Stimulated activated CD4-positive, alpha-beta T cell treated with anti-CD3 and anti-CD28 coated beads, Interleukin-4, amount 100 ng/mL, for 1 hour (primary cell): ENCODE results near the gene FOSL2.

Source experiments
- DNase-seq: peaks from one replicate; pipeline ENCODE4 v3.0.0-alpha.2; 2020

The FOSL2 gene

GRCh38 chr2:28397043-28397381, 4.4 kb downstream of the FOSL2 start:
- no peak for DNase-seq

DNA sequence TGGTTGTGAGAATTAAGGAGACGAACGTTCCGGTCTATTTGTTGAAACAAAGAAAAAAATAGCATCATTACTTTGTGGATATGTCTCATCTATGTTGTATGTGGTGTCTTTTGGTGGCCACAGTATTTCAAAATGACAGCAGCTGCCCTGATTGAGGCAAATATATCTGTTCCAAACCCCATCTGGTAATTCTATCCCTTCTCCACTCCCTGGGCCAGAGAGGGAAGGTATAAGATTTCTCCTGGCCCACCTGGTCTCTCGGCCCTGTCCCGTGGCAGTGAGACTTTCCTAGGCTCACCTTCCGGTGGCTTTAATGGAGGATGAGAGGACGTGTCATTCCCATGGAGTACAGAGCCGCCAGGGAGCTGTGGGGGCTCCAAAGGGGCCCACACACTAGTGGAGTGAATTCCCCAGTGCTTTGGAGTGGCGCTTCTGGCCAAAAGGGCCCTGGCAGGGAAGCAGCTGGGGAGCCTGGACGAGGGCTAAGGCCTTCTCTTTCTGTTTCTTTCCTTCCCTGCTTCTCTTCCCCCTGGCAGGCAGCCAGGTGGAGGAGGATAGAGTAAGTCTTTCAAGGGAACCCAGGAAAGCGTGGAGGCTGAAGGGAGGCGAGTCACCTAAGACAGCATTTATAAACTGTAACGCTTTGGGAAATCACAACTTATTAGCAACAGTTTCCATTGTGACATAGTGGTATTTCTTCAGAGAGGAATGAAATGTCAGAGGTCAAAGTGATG, 5.6 kb downstream of the FOSL2 start:
- DNase-seq: no peak

DNA sequence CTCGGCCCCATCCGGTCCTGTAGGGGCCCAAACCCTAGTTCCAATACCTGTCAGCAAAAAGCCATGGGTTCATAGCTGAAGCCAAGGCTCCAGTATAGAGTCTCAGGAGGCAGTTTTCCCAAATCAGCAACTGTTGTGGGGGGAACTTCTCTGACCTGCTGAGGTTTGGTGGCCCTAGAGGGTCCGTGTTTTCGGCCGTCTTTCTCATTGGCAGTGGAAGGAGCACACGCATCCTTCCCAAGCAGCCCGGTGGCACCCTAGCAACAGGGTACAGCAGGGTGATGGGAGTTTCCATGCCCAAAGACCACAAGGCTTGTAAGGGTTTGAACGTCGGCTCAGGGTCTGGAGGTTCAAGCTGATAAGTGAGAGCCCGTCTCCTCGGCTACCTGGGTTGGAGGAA, 6.6 kb downstream of the FOSL2 start:
- DNase-seq: no peak

DNA sequence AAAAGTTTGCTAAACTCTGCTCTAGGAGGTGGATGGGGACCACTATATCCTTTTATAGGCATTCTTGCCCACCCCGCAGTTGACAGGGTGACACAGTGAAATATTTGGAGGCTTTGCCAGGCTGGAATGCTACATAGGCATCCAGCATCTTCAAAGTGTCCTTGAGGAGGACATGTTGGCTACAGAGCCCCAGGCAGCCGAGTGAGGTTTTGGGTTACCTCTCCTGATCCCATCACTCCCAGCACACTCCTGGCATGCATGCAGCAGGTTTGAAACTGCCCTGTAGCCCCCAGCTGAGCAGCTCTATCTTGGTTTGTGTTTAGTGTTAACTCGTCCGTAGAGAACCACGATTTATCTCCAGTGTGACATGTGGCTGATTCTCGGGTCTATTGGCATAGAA, 7.3 kb downstream of the FOSL2 start:
- DNase-seq: no peak

- DNase-seq: no peak
These were observed 7.8 kb downstream of the FOSL2 start for GRCh38 chr2:28400419-28400818.

DNA sequence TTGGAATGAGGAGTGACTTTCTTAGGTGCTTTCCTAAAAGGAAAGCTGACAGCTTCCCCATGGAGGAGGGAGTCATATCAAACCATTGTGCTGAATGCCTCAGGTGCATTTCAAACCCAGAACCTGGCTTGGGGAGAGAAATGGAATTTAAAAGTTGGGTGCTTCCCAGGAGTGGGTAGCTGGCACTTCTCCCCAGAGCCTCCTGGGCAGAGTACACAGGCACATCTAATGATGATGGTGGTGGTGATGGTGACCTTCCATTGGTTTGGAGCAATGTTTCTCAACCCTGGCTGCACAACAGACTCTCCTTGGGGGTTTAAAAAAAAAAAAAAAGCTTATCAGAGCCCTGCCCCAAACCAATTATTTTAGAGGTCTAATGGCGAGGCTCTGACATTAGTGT, 8.3 kb downstream of the FOSL2 start:
- DNase-seq: no peak

GRCh38 chr2:28401411-28401810, 8.8 kb downstream of the FOSL2 start:
- no peak for DNase-seq

DNA sequence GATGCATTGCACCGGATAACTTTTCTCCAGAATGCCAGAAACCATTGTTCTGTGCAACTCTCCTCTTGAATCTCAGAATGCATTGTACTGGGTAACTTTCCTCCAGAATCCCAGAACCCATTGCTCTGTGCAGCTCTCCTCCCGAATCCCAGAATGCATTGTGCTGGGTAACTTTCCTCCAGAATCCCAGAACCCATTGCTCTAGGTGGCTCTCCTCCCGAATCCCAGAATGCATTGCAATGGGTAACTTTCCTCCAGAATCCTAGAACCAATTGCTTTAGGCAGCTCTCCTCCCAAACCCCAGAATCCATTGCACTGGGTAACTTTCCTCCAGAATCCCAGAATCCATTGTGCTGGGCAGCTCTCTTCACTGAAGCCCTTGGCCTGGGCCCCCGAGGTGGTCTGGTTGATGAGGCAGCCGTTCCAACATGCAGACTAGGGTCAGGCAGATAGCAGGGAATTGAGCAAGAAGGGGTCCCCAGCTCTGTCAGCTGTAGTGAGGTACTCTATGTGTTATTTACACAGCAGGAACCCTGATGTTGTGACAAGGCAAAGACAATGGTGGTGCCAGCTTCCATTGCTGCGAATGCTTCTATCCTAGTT, 9.4 kb downstream of the FOSL2 start:
- no peak for DNase-seq

DNA sequence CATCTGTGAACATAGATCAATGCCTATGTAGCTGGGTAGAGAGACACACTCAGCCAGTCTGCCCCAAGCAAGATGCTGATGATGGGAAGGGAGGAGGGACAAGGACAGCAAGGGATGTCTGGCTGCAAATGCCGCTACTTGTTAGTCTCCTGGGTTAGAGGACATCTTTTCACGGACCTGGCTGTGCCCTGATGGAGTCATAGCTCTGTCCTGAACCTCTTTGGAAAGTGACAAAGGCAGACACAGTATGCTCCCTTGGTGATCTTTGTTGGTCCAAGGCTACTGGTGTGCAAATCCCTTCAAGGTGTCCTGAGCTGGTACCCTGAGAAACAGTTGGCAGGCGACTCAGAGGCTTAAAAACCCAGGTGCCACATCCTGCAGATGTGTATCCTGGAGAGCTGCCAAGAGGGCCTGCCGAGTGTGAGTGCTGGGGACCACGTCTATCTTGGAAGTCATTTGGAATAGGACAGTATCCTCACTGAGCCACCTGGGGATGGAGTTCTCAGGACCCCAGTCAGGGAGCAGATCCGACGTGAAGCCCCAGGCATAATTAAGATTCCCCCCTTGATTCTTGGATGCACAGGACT, 10.8 kb downstream of the FOSL2 start:
- DNase-seq: no peak

DNA sequence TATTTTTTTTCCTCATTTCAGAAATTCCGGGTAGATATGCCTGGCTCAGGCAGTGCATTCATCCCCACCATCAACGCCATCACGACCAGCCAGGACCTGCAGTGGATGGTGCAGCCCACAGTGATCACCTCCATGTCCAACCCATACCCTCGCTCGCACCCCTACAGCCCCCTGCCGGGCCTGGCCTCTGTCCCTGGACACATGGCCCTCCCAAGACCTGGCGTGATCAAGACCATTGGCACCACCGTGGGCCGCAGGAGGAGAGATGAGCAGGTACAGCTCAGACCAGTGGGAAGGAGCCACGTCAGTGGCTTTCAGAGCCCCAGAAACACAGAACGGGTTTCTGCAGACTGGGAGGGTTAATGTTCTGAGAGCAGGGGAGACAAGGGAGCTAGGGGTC, 11.4 kb downstream of the FOSL2 start:
- DNase-seq: no peak

DNA sequence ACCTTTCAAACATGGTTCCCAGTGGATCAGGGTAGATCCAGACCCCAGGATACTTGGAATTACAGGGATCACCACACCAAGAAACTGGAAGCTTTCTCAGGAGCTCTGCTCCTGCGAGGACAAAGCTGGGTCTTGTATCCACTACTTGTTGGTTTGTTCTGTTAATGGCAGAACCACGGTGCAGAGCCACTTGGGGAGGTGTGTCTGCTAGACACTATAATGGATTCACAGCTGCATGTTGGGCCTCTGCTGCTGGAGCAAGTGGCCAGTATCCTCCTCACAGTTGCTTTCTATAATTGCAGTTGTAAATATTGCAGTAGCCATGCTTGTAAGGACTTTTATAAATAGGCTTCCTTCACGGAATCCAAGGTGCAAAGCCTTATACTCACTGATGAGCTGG, 12.9 kb downstream of the FOSL2 start:
- no peak for DNase-seq

GRCh38 chr2:28406276-28407096, 13.8 kb downstream of the FOSL2 start:
- DNase-seq: peak; percentile 29

DNA sequence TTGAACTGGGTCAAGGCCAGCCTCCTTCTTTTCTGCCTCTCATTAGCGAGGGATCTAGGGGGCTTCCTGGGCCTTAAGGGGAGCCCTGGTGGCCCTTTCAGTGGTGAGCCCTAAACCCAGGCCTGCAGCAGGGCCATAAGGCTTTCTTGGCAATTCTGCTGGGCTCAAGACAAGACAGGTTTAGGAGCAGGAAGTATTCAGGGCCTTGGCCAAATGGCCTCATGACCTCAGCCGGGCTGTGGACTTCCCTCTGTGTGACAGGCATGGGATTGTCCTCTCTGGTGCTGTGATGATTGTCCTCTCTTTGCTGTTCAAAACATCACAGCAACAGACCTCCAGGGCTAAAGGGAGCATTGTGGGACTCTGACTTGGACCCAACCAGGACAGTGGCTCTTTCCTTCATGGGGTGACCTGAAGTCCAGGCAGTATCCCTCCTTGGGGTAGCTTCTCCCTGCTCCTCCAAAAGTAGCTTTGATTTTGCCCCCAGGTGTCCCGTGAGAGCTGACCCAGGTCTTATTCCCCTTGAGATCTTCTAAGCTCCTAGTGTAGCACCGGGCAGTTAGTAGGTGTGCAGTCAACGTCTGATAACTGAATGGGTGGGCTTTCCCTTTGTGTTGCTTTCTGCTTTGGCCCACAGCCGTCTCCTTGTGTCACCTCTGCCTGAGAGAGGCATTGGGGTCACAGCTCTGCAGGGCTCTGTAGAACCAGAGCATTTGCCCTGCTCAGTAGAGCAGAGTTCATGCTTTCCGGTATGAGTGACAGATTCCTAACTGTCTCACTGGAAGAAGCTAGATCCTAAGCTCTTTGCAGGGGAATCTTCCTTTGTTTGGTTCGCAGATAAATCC, 14.7 kb downstream of the FOSL2 start:
- DNase-seq: no peak

- DNase-seq: no peak
These were observed 15.5 kb downstream of the FOSL2 start for GRCh38 chr2:28407976-28408690.

GRCh38 chr2:28408764-28409599, 16.3 kb downstream of the FOSL2 start:
- peak; percentile 50 for DNase-seq

- no peak for DNase-seq
These were observed 18.6 kb downstream of the FOSL2 start for GRCh38 chr2:28411166-28411755.

GRCh38 chr2:28411956-28412609, 19.4 kb downstream of the FOSL2 start:
- DNase-seq: no peak

DNA sequence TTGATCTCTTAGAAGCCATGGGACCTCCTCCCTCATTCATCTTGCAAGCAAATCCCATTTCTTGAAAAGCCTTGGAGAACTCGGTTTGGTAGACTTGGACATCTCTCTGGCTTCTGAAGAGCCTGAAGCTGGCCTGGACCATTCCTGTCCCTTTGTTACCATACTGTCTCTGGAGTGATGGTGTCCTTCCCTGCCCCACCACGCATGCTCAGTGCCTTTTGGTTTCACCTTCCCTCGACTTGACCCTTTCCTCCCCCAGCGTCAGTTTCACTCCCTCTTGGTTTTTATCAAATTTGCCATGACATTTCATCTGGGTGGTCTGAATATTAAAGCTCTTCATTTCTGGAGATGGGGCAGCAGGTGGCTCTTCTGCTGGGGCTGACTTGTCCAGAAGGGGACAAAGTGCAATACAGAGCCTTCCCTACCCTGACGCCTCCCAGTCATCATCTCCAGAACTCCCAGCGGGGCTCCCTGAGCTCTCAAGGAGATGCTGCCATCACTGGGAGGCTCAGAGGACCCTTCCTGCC, 20.0 kb downstream of the FOSL2 start:
- no peak for DNase-seq

- no peak for DNase-seq
These were observed 20.7 kb downstream of the FOSL2 start for GRCh38 chr2:28413152-28413898.
